ENCODE measurements around the gene HBEGF. TPM values are rescaled to one million over a fixed set of nuclear protein-coding genes. Genes with fewer than 3 reads are reported as not detected.

Gene HBEGF
- total RNA-seq, 1 donor from 2014 or later, result 17.1 TPM

- no peak for DNase-seq (ENCODE audit: low spot score)
- Mint-ChIP-seq H3K27me3 (ENCODE audit: low read depth) (no peaks in the 10 kb centered on the region), H3K9me3 (no peaks in the 10 kb centered on the region), H3K27ac (no peak overlapping the region), H3K4me1 (ENCODE audit: low read depth) (peaks cover 6% of the 10 kb centered on the region), H3K36me3 (ENCODE audit: low read depth) (no peaks in the 10 kb centered on the region), H3K4me3 (ENCODE audit: low read depth) (no peak overlapping the region)
- intact Hi-C loops (cut with micrococcal nuclease), result no loop called here
These were observed 20.3 kb upstream of the HBEGF start for GRCh38 chr5:140366589-140367255.

DNA sequence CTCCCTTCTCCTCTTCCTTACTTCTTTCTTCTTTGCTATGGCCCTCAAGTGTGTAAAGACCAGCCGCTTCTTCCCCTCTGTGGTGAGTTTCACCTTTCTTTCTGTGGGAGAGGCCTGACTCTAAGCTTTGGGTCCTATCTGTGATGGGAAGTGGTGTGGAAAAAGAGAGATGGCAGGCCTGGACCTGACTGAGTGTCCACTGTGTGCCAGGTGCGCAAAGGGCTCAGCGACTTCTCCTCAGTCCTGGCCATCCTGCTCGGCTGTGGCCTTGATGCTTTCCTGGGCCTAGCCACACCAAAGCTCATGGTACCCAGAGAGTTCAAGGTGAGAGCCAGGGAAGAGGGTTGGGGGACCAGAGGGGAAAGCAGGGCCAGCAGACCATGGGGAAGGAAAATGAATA lies 19.5 kb upstream of the HBEGF start:
- Mint-ChIP-seq H3K36me3 (ENCODE audit: low read depth) (no peaks in the 10 kb centered on the region), H3K4me1 (ENCODE audit: low read depth) (peaks cover 6% of the 10 kb centered on the region), H3K4me3 (ENCODE audit: low read depth) (no peak overlapping the region), H3K27ac (no peak overlapping the region), H3K27me3 (ENCODE audit: low read depth) (no peaks in the 10 kb centered on the region), H3K9me3 (no peaks in the 10 kb centered on the region)
- no peak for DNase-seq (ENCODE audit: low spot score)
- intact Hi-C loops (cut with micrococcal nuclease), result no loop called here

DNA sequence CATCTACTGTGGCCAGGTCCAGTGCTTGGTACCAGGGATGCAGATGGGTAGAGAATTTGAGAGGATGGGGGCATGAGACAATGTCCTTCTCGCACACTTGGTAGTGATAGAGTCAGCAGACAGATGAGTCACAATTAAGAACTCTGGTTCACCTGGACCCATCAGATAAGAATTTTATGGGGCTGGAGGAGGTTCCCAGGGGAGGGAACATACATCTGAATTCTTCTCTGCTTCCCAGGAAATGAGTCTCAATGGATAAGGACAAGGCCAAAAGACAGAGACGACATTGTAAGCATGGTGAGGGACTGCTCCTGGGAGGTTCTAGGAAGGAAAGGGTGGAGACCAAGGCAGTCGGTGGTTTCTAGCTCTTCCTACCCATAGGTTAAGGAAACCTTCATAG lies 18.9 kb upstream of the HBEGF start:
- no peak overlapping the region for H3K27ac Mint-ChIP-seq
- H3K36me3 Mint-ChIP-seq (ENCODE audit: low read depth), result no peaks in the 10 kb centered on the region
- H3K27me3 Mint-ChIP-seq (ENCODE audit: low read depth), result no peaks in the 10 kb centered on the region
- H3K4me1 Mint-ChIP-seq (ENCODE audit: low read depth), result peaks cover 6% of the 10 kb centered on the region
- no peak overlapping the region for H3K4me3 Mint-ChIP-seq (ENCODE audit: low read depth)
- no peaks in the 10 kb centered on the region for H3K9me3 Mint-ChIP-seq
- DNase-seq (ENCODE audit: low spot score), result no peak
- intact Hi-C loops (cut with micrococcal nuclease), result no loop called here

GRCh38 chr5:140364472-140364765 lies 18.0 kb upstream of the HBEGF start:
- Mint-ChIP-seq H3K36me3 (ENCODE audit: low read depth) (no peaks in the 10 kb centered on the region), H3K27ac (no peak overlapping the region), H3K4me3 (ENCODE audit: low read depth) (no peak overlapping the region), H3K4me1 (ENCODE audit: low read depth) (peaks cover 6% of the 10 kb centered on the region), H3K9me3 (no peaks in the 10 kb centered on the region), H3K27me3 (ENCODE audit: low read depth) (no peaks in the 10 kb centered on the region)
- DNase-seq (ENCODE audit: low spot score), result no peak
- intact Hi-C loops (cut with micrococcal nuclease), result loop anchor here (5.0 kb wide), 2 partner anchors 273 to 348 kb away; partner anchors contain the start of gene TMCO6

GRCh38 chr5:140363631-140364471 lies 17.4 kb upstream of the HBEGF start:
- Mint-ChIP-seq H3K27ac (no peak overlapping the region), H3K9me3 (no peaks in the 10 kb centered on the region), H3K4me3 (ENCODE audit: low read depth) (peak overlapping the region; percentile 67), H3K4me1 (ENCODE audit: low read depth) (peaks cover 6% of the 10 kb centered on the region), H3K36me3 (ENCODE audit: low read depth) (no peaks in the 10 kb centered on the region), H3K27me3 (ENCODE audit: low read depth) (peaks cover under 1% of the 10 kb centered on the region)
- no peak for DNase-seq (ENCODE audit: low spot score)
- intact Hi-C loops (cut with micrococcal nuclease), result loop anchor here (5.0 kb wide), 2 partner anchors 273 to 348 kb away; partner anchors contain the start of gene TMCO6

GRCh38 chr5:140362875-140363630 lies 16.6 kb upstream of the HBEGF start:
- peak overlapping the region; percentile 67 for H3K4me3 Mint-ChIP-seq (ENCODE audit: low read depth)
- H3K9me3 Mint-ChIP-seq, result no peaks in the 10 kb centered on the region
- peaks cover 5% of the 10 kb centered on the region for H3K27me3 Mint-ChIP-seq (ENCODE audit: low read depth)
- intact Hi-C loops (cut with micrococcal nuclease), result loop anchor here (5.0 kb wide), 2 partner anchors 274 to 349 kb away; partner anchors contain the start of gene TMCO6
- H3K36me3 Mint-ChIP-seq (ENCODE audit: low read depth), result no peaks in the 10 kb centered on the region
- peak; percentile 74 for DNase-seq (ENCODE audit: low spot score)
- H3K4me1 Mint-ChIP-seq (ENCODE audit: low read depth), result peaks cover 6% of the 10 kb centered on the region
- H3K27ac Mint-ChIP-seq, result peak overlapping the region; percentile 24

GRCh38 chr5:140362311-140362710 lies 15.9 kb upstream of the HBEGF start:
- intact Hi-C loops (cut with micrococcal nuclease), result loop anchor here (5.0 kb wide), 2 partner anchors 275 to 350 kb away; partner anchors contain the start of gene TMCO6
- no peak overlapping the region for H3K4me3 Mint-ChIP-seq (ENCODE audit: low read depth)
- no peak overlapping the region for H3K27ac Mint-ChIP-seq
- no peaks in the 10 kb centered on the region for H3K36me3 Mint-ChIP-seq (ENCODE audit: low read depth)
- H3K27me3 Mint-ChIP-seq (ENCODE audit: low read depth), result peaks cover 7% of the 10 kb centered on the region
- peaks cover 12% of the 10 kb centered on the region for H3K4me1 Mint-ChIP-seq (ENCODE audit: low read depth)
- no peak for DNase-seq (ENCODE audit: low spot score)
- no peaks in the 10 kb centered on the region for H3K9me3 Mint-ChIP-seq

GRCh38 chr5:140361901-140362300 lies 15.5 kb upstream of the HBEGF start:
- Mint-ChIP-seq H3K27me3 (ENCODE audit: low read depth) (peaks cover 7% of the 10 kb centered on the region), H3K4me1 (ENCODE audit: low read depth) (peaks cover 15% of the 10 kb centered on the region), H3K27ac (no peak overlapping the region), H3K36me3 (ENCODE audit: low read depth) (no peaks in the 10 kb centered on the region), H3K9me3 (no peaks in the 10 kb centered on the region), H3K4me3 (ENCODE audit: low read depth) (no peak overlapping the region)
- no peak for DNase-seq (ENCODE audit: low spot score)
- intact Hi-C loops (cut with micrococcal nuclease), result loop anchor here (5.0 kb wide), 2 partner anchors 275 to 350 kb away; partner anchors contain the start of gene TMCO6

- H3K27me3 Mint-ChIP-seq (ENCODE audit: low read depth), result peaks cover 7% of the 10 kb centered on the region
- intact Hi-C loops (cut with micrococcal nuclease), result loop anchor here (5.0 kb wide), 2 partner anchors 276 to 351 kb away; partner anchors contain the start of gene TMCO6
- no peak overlapping the region for H3K27ac Mint-ChIP-seq
- no peaks in the 10 kb centered on the region for H3K9me3 Mint-ChIP-seq
- H3K36me3 Mint-ChIP-seq (ENCODE audit: low read depth), result no peaks in the 10 kb centered on the region
- peaks cover 15% of the 10 kb centered on the region for H3K4me1 Mint-ChIP-seq (ENCODE audit: low read depth)
- no peak overlapping the region for H3K4me3 Mint-ChIP-seq (ENCODE audit: low read depth)
- DNase-seq (ENCODE audit: low spot score), result no peak
These were observed 14.5 kb upstream of the HBEGF start for GRCh38 chr5:140360681-140361479.

DNA sequence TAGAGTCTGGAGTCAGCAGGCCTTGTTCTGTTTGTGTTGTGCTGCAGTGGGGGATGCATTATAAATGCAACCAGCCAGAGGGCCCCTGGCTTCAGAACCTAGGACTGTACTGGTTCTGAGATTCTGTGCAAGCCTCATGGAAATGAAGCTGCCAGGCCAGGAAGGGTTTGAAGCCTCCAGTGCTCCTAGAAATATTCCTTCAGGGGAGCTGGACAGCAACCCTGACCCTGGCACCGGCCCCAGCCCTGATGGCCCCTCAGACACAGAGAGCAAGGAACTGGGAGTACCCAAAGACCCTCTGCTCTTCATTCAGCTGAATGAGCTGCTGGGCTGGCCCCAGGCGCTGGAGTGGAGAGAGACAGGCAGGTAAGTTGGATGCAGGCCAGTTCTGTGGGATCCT lies 13.7 kb upstream of the HBEGF start, which contains the start of gene SLC4A9:
Gene SLC4A9 (plus strand): TSS at position 94 of the 400 bp plus-strand sequence. CDS start 43 bp downstream, at position 137.
- DNase-seq (ENCODE audit: low spot score), result no peak
- intact Hi-C loops (cut with micrococcal nuclease), result loop anchor here (5.0 kb wide), 2 partner anchors 277 to 352 kb away; partner anchors contain the start of gene TMCO6
- H3K27me3 Mint-ChIP-seq (ENCODE audit: low read depth), result peaks cover 7% of the 10 kb centered on the region
- H3K9me3 Mint-ChIP-seq, result no peaks in the 10 kb centered on the region
- H3K4me3 Mint-ChIP-seq (ENCODE audit: low read depth), result no peak within 1 kb of the TSS
- peaks cover 15% of the 10 kb centered on the region for H3K4me1 Mint-ChIP-seq (ENCODE audit: low read depth)
- no peaks in the 10 kb centered on the region for H3K36me3 Mint-ChIP-seq (ENCODE audit: low read depth)
- H3K27ac Mint-ChIP-seq, result no peak within 1 kb of the TSS

GRCh38 chr5:140358738-140359310 lies 12.4 kb upstream of the HBEGF start:
- peaks cover 8% of the 10 kb centered on the region for H3K27me3 Mint-ChIP-seq (ENCODE audit: low read depth)
- H3K4me3 Mint-ChIP-seq (ENCODE audit: low read depth), result no peak overlapping the region
- DNase-seq (ENCODE audit: low spot score), result no peak
- no peaks in the 10 kb centered on the region for H3K36me3 Mint-ChIP-seq (ENCODE audit: low read depth)
- H3K4me1 Mint-ChIP-seq (ENCODE audit: low read depth), result peaks cover 15% of the 10 kb centered on the region
- no peak overlapping the region for H3K27ac Mint-ChIP-seq
- H3K9me3 Mint-ChIP-seq, result no peaks in the 10 kb centered on the region
- intact Hi-C loops (cut with micrococcal nuclease), result no loop called here
